ENCODE results near the gene MATN3. TPM values are rescaled to one million over a fixed set of nuclear protein-coding genes. Genes with fewer than 3 reads are reported as not detected.

Gene MATN3
- total RNA-seq, 1 experiment from 2014 or later, result 18.1 TPM

DNA sequence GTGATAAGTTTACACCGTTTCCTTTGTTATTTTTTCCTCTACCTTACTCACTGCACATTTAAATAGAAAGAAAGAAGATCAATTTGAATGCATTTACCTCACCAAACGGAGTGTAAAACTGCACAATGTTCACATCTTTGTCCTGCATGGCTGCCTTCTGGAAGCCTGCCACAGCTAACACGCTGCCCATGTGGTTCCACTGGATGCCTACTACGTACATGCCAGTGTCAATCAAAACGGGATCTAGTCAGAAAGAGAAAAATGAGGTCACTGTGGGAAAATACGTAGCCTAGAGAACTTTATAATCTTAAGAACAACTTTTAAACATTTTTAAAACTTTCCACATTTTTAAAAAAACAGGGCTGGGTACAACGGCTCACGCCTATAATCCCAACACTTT lies 39.0 kb downstream of the MATN3 start:
- TF ChIP-seq, protein P1, sequence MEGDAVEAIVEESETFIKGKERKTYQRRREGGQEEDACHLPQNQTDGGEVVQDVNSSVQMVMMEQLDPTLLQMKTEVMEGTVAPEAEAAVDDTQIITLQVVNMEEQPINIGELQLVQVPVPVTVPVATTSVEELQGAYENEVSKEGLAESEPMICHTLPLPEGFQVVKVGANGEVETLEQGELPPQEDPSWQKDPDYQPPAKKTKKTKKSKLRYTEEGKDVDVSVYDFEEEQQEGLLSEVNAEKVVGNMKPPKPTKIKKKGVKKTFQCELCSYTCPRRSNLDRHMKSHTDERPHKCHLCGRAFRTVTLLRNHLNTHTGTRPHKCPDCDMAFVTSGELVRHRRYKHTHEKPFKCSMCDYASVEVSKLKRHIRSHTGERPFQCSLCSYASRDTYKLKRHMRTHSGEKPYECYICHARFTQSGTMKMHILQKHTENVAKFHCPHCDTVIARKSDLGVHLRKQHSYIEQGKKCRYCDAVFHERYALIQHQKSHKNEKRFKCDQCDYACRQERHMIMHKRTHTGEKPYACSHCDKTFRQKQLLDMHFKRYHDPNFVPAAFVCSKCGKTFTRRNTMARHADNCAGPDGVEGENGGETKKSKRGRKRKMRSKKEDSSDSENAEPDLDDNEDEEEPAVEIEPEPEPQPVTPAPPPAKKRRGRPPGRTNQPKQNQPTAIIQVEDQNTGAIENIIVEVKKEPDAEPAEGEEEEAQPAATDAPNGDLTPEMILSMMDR (IDR thresholded peaks at IDR 0.05; ENCODE audit: insufficient read depth in 1 of 2, low read depth in 1 of 2, low read length in 1 of 2, severe bottlenecking in 1 of 2, unreplicated experiment in 1 of 2), result no peak
- Mint-ChIP-seq H3K36me3 (ENCODE audit: insufficient read depth, unreplicated experiment) (no peaks in the 10 kb centered on the region), H3K27ac (ENCODE audit: unreplicated experiment) (no peak overlapping the region), H3K4me1 (ENCODE audit: low read depth, unreplicated experiment) (no peaks in the 10 kb centered on the region), H3K9me3 (ENCODE audit: unreplicated experiment) (no peaks in the 10 kb centered on the region), H3K4me3 (ENCODE audit: unreplicated experiment) (no peak overlapping the region), H3K27me3 (ENCODE audit: insufficient read depth, unreplicated experiment) (no peaks in the 10 kb centered on the region)
- Histone ChIP-seq H3K9me3 (no peaks in the 10 kb centered on the region), H3K4me3 (ENCODE audit: low read depth, low read length) (no peak overlapping the region), H3K36me3 (ENCODE audit: control insufficient read depth, insufficient read depth, low read length) (no peaks in the 10 kb centered on the region; the same call in 1 of the 2 replicates), H3K27me3 (replicated peaks; ENCODE audit: control insufficient read depth, insufficient read depth, low read length) (no peaks in the 10 kb centered on the region), H3K4me1 (no peaks in the 10 kb centered on the region)
- no peak for DNase-seq
- BruUV-seq (replicated peaks), result no TSS peak
- intact Hi-C loops (cut with micrococcal nuclease; ENCODE audit: unreplicated experiment), result no loop called here
- POLR2A ChIA-PET, result no interaction called here
- CTCF ChIA-PET, result no interaction called here

DNA sequence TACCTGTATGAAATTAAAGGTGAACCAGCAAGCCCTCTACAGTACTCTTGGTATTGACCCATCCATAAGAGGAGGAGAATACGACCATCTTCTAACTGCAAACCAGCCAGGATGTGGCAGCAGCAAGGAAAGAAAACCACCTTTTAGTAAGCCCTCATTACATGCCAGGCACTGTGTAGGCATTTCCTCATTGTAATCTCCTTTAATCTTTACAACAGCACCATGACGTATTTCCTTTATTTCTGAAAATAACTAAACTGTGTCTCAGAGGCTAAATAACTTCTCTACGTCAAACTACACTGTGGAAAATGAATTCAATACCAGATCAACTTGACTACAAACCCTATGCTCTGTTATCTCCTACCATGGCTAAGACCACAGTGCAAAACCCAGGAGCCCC lies 40.8 kb downstream of the MATN3 start:
- intact Hi-C loops (cut with micrococcal nuclease; ENCODE audit: unreplicated experiment), result no loop called here
- H3K27me3 Mint-ChIP-seq (ENCODE audit: insufficient read depth, unreplicated experiment), result no peaks in the 10 kb centered on the region
- no TSS peak for BruUV-seq (replicated peaks)

DNA sequence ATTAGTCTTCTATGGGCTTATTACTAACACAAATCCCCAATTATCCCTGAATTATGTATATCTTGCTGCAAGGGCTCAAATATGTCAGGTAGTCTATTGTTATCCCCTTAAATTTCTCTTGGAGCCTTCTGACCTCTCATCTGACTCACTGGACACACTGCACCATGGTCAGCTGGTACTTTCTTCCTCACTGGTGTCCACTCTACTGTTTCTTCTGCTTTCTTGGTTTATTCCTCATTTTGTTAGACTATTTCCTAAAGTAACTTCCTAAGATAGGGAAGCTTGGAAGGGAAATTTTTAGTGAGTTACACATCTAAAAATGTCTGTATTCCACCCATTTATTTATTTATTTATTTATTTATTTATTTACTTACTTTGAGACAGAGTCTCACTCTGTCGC lies 49.1 kb downstream of the MATN3 start:
- H3K9me3 Mint-ChIP-seq (ENCODE audit: unreplicated experiment), result no peaks in the 10 kb centered on the region
- no peaks in the 10 kb centered on the region for H3K27me3 Mint-ChIP-seq (ENCODE audit: insufficient read depth, unreplicated experiment)
- H3K36me3 Mint-ChIP-seq (ENCODE audit: insufficient read depth, unreplicated experiment), result no peaks in the 10 kb centered on the region
- H3K4me1 Mint-ChIP-seq (ENCODE audit: low read depth, unreplicated experiment), result no peaks in the 10 kb centered on the region
- intact Hi-C loops (cut with micrococcal nuclease; ENCODE audit: unreplicated experiment), result no loop called here
- no peaks in the 10 kb centered on the region for H3K27me3 ChIP-seq (replicated peaks; ENCODE audit: control insufficient read depth, insufficient read depth, low read length)
- POLR2A ChIA-PET, result no interaction called here
- DNase-seq, result no peak
- TF ChIP-seq, protein P1 (IDR thresholded peaks at IDR 0.05; ENCODE audit: insufficient read depth in 1 of 2, low read depth in 1 of 2, low read length in 1 of 2, severe bottlenecking in 1 of 2, unreplicated experiment in 1 of 2), result no peak
- H3K4me3 Mint-ChIP-seq (ENCODE audit: unreplicated experiment), result no peak overlapping the region
- no peaks in the 10 kb centered on the region for H3K4me1 ChIP-seq
- no peaks in the 10 kb centered on the region for H3K9me3 ChIP-seq
- no TSS peak for BruUV-seq (replicated peaks)
- H3K36me3 ChIP-seq (ENCODE audit: control insufficient read depth, insufficient read depth, low read length), result no peaks in the 10 kb centered on the region
- CTCF ChIA-PET, result no interaction called here
- no peak overlapping the region for H3K27ac Mint-ChIP-seq (ENCODE audit: unreplicated experiment)
- no peak overlapping the region for H3K4me3 ChIP-seq (ENCODE audit: low read depth, low read length)

More for the DNA sequence above, 40.8 kb downstream of the MATN3 start:
- TF ChIP-seq, protein P1 (IDR thresholded peaks at IDR 0.05; ENCODE audit: insufficient read depth in 1 of 2, low read depth in 1 of 2, low read length in 1 of 2, severe bottlenecking in 1 of 2, unreplicated experiment in 1 of 2), result no peak
- no peaks in the 10 kb centered on the region for H3K4me1 Mint-ChIP-seq (ENCODE audit: low read depth, unreplicated experiment)
- H3K27me3 ChIP-seq (replicated peaks; ENCODE audit: control insufficient read depth, insufficient read depth, low read length), result no peaks in the 10 kb centered on the region
- DNase-seq, result no peak
- no peak overlapping the region for H3K4me3 Mint-ChIP-seq (ENCODE audit: unreplicated experiment)
- H3K9me3 ChIP-seq, result no peaks in the 10 kb centered on the region
- H3K27ac Mint-ChIP-seq (ENCODE audit: unreplicated experiment), result no peak overlapping the region
- no peaks in the 10 kb centered on the region for H3K36me3 Mint-ChIP-seq (ENCODE audit: insufficient read depth, unreplicated experiment)
- no peak overlapping the region for H3K4me3 ChIP-seq (ENCODE audit: low read depth, low read length)
- no peaks in the 10 kb centered on the region for H3K4me1 ChIP-seq
- H3K36me3 ChIP-seq (ENCODE audit: control insufficient read depth, insufficient read depth, low read length), result no peaks in the 10 kb centered on the region
- CTCF ChIA-PET, result no interaction called here
- no peaks in the 10 kb centered on the region for H3K9me3 Mint-ChIP-seq (ENCODE audit: unreplicated experiment)
- POLR2A ChIA-PET, result no interaction called here
